GM19240 (cell line): ENCODE measurements around the gene PCNX4.

Experiments
- DNase-seq: peaks from one replicate; pipeline ENCODE4 v3.0.0; 2011; ENCODE audit warnings: low spot score; ENCODE audit not compliant: insufficient read length

Gene PCNX4

GRCh38 chr14:60174352-60175254 lies 82.9 kb downstream of the PCNX4 start:
- DNase-seq = no peak

DNA sequence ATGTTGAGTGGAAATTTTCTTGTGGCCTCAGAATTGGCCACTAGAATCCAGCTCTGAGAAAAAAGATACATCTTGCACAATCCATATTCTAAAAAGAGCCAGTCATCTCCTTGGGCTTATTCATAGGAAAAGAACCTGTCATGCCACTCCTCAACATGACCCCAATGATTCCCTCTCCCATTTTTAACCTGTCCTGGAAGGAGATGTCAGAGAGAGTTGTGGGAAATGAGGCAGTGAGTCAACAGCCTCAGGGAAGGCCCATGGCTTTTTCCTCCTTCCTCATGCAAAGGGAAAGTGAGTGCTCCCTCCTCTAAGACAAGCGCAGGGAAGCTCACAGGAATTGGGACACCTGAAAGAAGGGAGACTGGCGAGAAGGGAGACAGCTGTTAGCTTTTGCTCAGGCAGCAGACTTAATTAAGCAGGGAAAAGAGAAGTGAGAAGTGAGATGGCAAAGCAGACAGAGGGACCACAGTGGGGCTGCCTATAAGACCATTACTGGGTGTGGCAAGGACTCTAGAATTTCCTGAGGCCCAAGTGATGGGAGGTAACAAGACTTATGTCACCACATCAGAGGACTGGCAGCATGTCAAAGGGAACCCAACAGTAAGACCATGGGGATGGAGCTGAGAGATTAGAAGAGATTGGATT lies 83.7 kb downstream of the PCNX4 start:
- no peak for DNase-seq

- no peak for DNase-seq
Observed at GRCh38 chr14:60178164-60178563, 86.4 kb downstream of the PCNX4 start.

GRCh38 chr14:60178820-60179219 lies 87.1 kb downstream of the PCNX4 start:
- no peak for DNase-seq

GRCh38 chr14:60179431-60179869 lies 87.7 kb downstream of the PCNX4 start:
- no peak for DNase-seq

DNA sequence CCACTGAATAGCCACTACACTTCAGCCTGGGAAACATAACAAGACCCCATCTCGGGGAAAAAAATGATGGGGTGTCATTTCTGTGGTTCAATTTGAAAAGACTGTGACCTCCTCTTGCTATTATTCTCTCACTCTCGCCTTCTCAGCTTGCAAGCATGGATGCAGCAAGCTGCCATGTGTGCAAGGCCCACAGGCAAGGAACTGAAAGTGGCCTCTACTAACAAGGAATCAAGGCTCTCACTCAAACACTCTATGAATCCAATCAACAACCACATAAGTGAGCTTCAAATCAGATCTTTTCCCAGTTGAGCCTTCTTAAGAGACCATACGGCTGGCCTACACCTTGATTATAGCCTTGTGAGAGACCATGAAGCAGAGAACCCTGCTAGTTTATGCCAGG lies 91.4 kb downstream of the PCNX4 start:
- DNase-seq = no peak

GRCh38 chr14:60183741-60184140 lies 92.0 kb downstream of the PCNX4 start:
- DNase-seq = no peak

DNA sequence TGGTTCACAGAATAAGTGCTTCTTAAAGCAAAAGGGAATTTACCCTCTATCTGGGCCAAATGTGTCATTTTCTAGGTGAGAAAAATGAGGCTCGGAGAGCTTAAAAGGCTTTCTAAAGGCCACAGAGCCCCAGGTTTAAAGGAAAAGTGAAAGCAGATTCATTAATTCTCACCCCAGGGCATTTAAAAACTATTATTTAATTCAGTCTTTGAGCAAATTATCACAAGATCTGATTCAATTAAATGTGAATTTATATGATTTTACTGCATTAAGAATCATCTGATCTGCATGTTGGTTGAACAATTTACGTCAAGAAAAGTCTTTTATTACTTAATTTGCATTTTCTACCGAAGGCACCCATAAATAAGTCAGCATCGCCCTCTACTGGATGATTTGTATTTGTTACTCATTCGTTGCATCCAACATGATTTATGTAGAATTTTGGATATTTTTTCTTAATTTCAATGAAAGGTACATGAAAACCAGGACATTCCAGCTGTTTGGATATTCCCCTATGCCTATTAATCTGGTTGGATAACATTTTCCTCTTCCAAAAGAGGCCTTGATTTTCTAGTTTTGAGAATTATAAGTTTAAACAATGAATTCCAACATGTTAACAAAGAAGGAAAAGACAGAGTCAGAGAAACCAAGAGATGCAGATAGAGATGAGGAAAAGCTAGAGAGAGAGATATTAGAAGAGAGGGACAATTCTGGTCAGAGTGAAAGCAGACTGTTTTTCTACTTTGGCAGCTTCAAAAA lies 92.6 kb downstream of the PCNX4 start:
- no peak for DNase-seq

GRCh38 chr14:60184905-60185555 lies 93.3 kb downstream of the PCNX4 start:
- DNase-seq = no peak

DNA sequence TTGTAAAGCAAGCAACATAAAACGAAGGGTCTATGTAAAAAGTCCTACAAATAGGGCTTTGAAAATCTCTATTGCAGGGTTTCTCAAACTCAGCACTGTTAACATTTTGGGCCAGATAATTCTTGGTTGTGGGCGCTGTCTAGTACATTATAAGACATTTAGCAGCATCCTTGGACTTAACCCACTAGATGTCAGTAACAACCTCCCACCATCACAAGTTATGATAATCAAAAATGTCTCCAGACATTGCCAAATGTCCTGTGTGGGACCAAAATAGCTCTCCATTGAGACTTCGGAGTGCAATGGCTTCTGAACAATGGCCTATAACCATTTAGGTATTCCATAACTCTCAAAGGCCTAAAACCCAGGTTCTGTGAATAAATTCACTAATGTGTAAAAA lies 96.4 kb downstream of the PCNX4 start:
- no peak for DNase-seq

DNA sequence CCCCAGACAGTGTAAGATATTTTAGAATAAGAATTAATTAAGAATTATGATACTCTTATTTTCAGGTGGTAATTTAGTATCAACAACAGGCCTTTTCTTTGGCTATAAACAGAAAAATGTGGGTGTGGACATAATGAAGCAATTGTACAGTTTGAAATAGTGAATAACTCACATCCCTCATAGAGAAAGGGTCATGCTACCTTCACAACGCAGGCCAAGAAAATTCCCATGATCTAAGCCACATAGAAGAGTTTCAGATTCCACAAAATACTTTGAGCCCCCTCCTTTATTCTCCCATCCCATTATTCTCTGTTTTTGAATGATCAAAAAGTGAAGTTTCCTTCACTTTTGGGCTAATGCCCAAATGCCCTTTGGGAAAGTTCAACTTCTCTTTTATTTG lies 97.0 kb downstream of the PCNX4 start:
- DNase-seq = no peak

- DNase-seq = no peak
Observed at GRCh38 chr14:60189923-60190840, 98.5 kb downstream of the PCNX4 start.

GRCh38 chr14:60195179-60195810 lies 103.6 kb downstream of the PCNX4 start:
- DNase-seq = no peak

DNA sequence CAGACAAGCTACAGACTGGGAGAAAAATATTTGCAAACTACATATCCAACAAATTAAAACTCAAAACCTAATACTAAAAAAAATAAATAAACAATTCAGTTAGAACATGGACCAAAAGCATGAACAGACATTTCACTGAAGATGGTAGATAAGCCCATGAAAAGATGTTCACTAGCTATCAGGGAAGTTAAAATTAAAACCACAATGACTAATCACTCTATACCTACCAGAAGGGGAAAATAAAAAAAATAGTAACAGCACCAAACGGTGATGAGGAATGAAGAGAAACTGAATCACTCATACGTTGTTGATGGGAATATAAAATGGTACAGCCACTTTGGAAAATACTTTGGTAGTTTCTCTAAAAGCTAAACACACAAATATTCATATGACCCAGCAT lies 104.6 kb downstream of the PCNX4 start:
- DNase-seq = no peak

- no peak for DNase-seq
Observed at GRCh38 chr14:60197629-60198303, 106.0 kb downstream of the PCNX4 start.

GRCh38 chr14:60199321-60199720 lies 107.6 kb downstream of the PCNX4 start:
- DNase-seq = no peak

GRCh38 chr14:60204104-60204842 lies 112.5 kb downstream of the PCNX4 start:
- DNase-seq = no peak

DNA sequence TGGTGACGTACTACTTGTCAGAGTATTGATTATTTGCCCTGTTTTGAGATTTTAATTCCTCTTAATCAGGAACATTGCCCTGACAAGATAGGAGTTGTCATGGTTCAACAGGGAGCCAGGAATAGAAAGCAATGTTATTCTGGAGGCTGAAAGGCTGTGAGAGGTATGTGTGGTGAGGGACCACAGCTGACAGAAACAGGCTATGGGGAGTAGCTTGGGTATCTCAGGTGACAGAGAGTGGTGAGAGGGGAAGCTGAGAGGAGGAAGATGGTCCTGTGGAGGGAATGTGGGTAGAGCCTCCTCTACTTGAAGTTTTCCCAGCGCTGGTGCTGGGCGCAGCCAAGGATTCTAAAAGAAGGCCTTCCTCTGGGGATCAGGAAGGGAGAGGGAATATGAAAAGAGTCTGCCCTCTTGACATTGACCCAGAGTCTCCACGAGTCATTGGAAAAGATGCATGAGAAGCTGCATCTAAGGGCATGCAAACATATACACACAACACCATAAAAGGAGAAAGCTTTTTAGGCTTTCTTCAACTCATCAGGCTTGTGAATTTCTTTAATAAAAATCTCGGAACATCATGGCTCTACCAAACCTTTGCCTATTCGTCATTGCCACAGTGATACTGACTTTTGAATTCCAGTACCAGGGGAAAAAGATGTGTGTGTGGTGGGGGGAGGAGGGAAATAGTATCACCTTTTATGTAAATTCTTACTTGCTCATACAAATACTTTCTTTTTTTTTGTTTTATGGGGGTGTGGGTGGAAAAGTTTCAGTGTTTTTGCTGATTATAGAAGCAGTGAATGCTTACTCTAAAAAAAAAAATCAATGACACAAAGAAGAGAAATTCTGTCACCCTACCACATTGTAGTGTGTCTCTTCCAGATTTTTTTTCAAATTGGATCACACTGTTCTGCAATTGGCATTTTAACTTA lies 113.4 kb downstream of the PCNX4 start:
- no peak for DNase-seq
